Naive thymus-derived CD4-positive, alpha-beta T cell (primary cell): ENCODE results near the gene DNAI7. TPM values are rescaled to one million over a fixed set of nuclear protein-coding genes. Genes with fewer than 3 reads are reported as not detected.

Source experiments
- ATAC-seq: fragments of 150-1000 bp; cut with Tn5 transposase; 2 replicates; pipeline ENCODE4 v1.10.0; 2021; ENCODE audit warnings: mild to moderate bottlenecking, moderate library complexity
- CTCF ChIA-PET: fragments of 350-600 bp; sonication (Branson Sonifier 250); formaldehyde crosslinking; loops from one replicate; lab custom pipeline; 2021; ENCODE audit warnings: antibody characterized with exemption; lab: Charles Lee
- POLR2A ChIA-PET: fragments of 350-600 bp; sonication (Branson Sonifier 250); formaldehyde crosslinking; loops from one replicate; lab custom pipeline; 2021; ENCODE audit warnings: antibody characterized with exemption, inconsistent platforms; lab: Charles Lee
- DNase-seq, 9 donors: peaks; one replicate each; pipeline versions ENCODE4 v3.0.0 to v3.0.0-alpha.2; 2020 to 2022; ENCODE audit warnings: mixed read lengths in 1 of 9
- H3K27ac ChIP-seq: one replicate; pipeline ENCODE4 v1.7.0; 2013; ENCODE audit warnings: mild to moderate bottlenecking, low read depth, low read length, moderate library complexity
- H3K27me3 ChIP-seq, 2 donors: one replicate each; pipeline ENCODE4 v1.7.0; 2013; ENCODE audit warnings: low read length in 2 of 2, mild to moderate bottlenecking in 2 of 2, moderate library complexity in 2 of 2; ENCODE audit not compliant: control insufficient read depth in 2 of 2, insufficient read depth in 2 of 2
- H3K36me3 ChIP-seq, 3 experiments: 1 replicate in 2 of 3; 2 replicates in 1 of 3; pipeline ENCODE4 v1.7.0; 2013; ENCODE audit warnings: low read length in 3 of 3, mild to moderate bottlenecking in 3 of 3, moderate library complexity in 1 of 3; ENCODE audit not compliant: insufficient read depth in 3 of 3, control insufficient read depth in 2 of 3
- H3K4me1 ChIP-seq, 2 donors: one replicate each; pipeline ENCODE4 v1.7.0; 2013; ENCODE audit warnings: low read length in 2 of 2, mild to moderate bottlenecking in 2 of 2, moderate library complexity in 1 of 2; ENCODE audit not compliant: control insufficient read depth in 2 of 2, insufficient read depth in 2 of 2
- H3K4me3 ChIP-seq: 2 replicates; pipeline ENCODE4 v1.7.0; 2013; ENCODE audit warnings: mild to moderate bottlenecking, low read length
- H3K9me3 ChIP-seq, 3 experiments: 1 replicate in 2 of 3; 2 replicates in 1 of 3; pipeline ENCODE4 v1.7.0; 2013; ENCODE audit warnings: low read length in 3 of 3; ENCODE audit not compliant: control insufficient read depth in 2 of 3
- H3K27ac Mint-ChIP-seq, 9 donors: one replicate each; pipeline ENCODE4 v1.8.0; 2020 to 2022; ENCODE audit warnings: mixed read lengths in 9 of 9, mild to moderate bottlenecking in 8 of 9, moderate library complexity in 5 of 9, inconsistent platforms in 2 of 9
- H3K27me3 Mint-ChIP-seq, 5 donors: one replicate each; pipeline ENCODE4 v1.8.0; 2021 to 2022; ENCODE audit warnings: mixed read lengths in 5 of 5, mild to moderate bottlenecking in 1 of 5
- H3K36me3 Mint-ChIP-seq, 5 donors: one replicate each; pipeline ENCODE4 v1.8.0; 2020 to 2022; ENCODE audit warnings: mixed read lengths in 5 of 5, mild to moderate bottlenecking in 3 of 5, inconsistent platforms in 1 of 5
- H3K4me1 Mint-ChIP-seq, 7 donors: one replicate each; pipeline ENCODE4 v1.8.0; 2020 to 2022; ENCODE audit warnings: mixed read lengths in 7 of 7, mild to moderate bottlenecking in 3 of 7, inconsistent platforms in 1 of 7
- H3K4me3 Mint-ChIP-seq, 10 donors: one replicate each; pipeline ENCODE4 v1.8.0; 2020 to 2022; ENCODE audit warnings: mild to moderate bottlenecking in 10 of 10, mixed read lengths in 10 of 10, moderate library complexity in 6 of 10, inconsistent platforms in 2 of 10
- H3K9me3 Mint-ChIP-seq, 11 donors: one replicate each; pipeline ENCODE4 v1.8.0; 2020 to 2022; ENCODE audit warnings: mixed read lengths in 11 of 11, mild to moderate bottlenecking in 4 of 11, inconsistent platforms in 1 of 11, moderate library complexity in 1 of 11
- intact Hi-C, 2 donors: fragments of 100-400 bp; cut with micrococcal nuclease; formaldehyde crosslinking; loops; one replicate each; pipeline ENCODE4 v1.15.1; 2023
- polyA plus RNA-seq, 2 donors: library from polyadenylated mRNA; unstranded; fragments of 300-500 nt; fragmentation: Illumina TruSeq; gene quantifications; one replicate each; pipeline ENCODE4 v1.2.3, GENCODE V29; 2021
- total RNA-seq, 6 experiments: library from RNA in 5 of 6; stranded (reverse) in 5 of 6; gene quantifications; 1 replicate in 5 of 6; 2 replicates in 1 of 6; pipeline ENCODE4 v1.2.3 and lab custom pipeline; 2021 to 2026

Gene DNAI7
- total and polyA plus RNA-seq, 7 experiments from 2014 or later, result 0.34 to 0.72 (median 0.49) TPM; not detected in 2

GRCh38 chr12:25074954-25075353 lies 120.0 kb downstream of the DNAI7 start:
- Histone ChIP-seq H3K27ac (no peak overlapping the region), H3K36me3 (peaks cover 4 to 26% (median 5%) of the 10 kb centered on the region in 3 experiments), H3K4me3 (no peak overlapping the region), H3K27me3 (no peaks in the 10 kb centered on the region), H3K9me3 (no peaks in the 10 kb centered on the region), H3K4me1 (no peaks in the 10 kb centered on the region)
- H3K4me3 Mint-ChIP-seq, result no peak overlapping the region
- ChIA-PET POLR2A (no interaction called here), CTCF (no interaction called here)
- ATAC-seq (no peak), DNase-seq (no peak)
- H3K36me3 Mint-ChIP-seq, result peaks cover 27 to 66% (median 43%) of the 10 kb centered on the region in 5 donors
- peaks cover 0 to 2% (median 0%) of the 10 kb centered on the region in 11 donors for H3K9me3 Mint-ChIP-seq
- peaks cover 10 to 33% (median 17%) of the 10 kb centered on the region in 7 donors for H3K4me1 Mint-ChIP-seq
- H3K27ac Mint-ChIP-seq, result peak overlapping the region in 1 of 9 donors; percentile 6
- intact Hi-C loops, result no loop called here
- no peaks in the 10 kb centered on the region for H3K27me3 Mint-ChIP-seq

GRCh38 chr12:25074113-25074512 lies 120.8 kb downstream of the DNAI7 start:
- Histone ChIP-seq H3K9me3 (no peaks in the 10 kb centered on the region), H3K27ac (no peak overlapping the region), H3K36me3 (peaks cover 4 to 27% (median 5%) of the 10 kb centered on the region in 3 experiments), H3K4me3 (no peak overlapping the region), H3K27me3 (no peaks in the 10 kb centered on the region), H3K4me1 (no peaks in the 10 kb centered on the region)
- CTCF ChIA-PET, result no interaction called here
- Mint-ChIP-seq H3K36me3 (peaks cover 28 to 68% (median 43%) of the 10 kb centered on the region in 5 donors), H3K4me1 (peaks cover 15 to 34% (median 20%) of the 10 kb centered on the region in 7 donors), H3K4me3 (no peak overlapping the region), H3K27me3 (no peaks in the 10 kb centered on the region), H3K9me3 (peaks cover 0 to 2% (median 0%) of the 10 kb centered on the region in 11 donors), H3K27ac (peak overlapping the region in 3 of 9 donors; percentile 6 to 12 (median 7))
- POLR2A ChIA-PET, result interaction anchor here (0.6 kb wide), 1 partner anchor 111 kb away, joined by 3 read pairs; no protein-coding TSS in a partner anchor
- ATAC-seq (no peak), DNase-seq (no peak)
- intact Hi-C loops, result no loop called here

- H3K36me3 ChIP-seq, result peaks cover 4 to 36% (median 13%) of the 10 kb centered on the region in 3 experiments
- intact Hi-C loops, result no loop called here
- Mint-ChIP-seq H3K36me3 (peaks cover 28 to 75% (median 49%) of the 10 kb centered on the region in 5 donors), H3K4me1 (peaks cover 19 to 38% (median 23%) of the 10 kb centered on the region in 7 donors), H3K27ac (no peak overlapping the region), H3K27me3 (no peaks in the 10 kb centered on the region), H3K4me3 (no peak overlapping the region), H3K9me3 (peaks cover 0 to 2% (median 0%) of the 10 kb centered on the region in 11 donors)
- DNase-seq (no peak), ATAC-seq (no peak)
- CTCF ChIA-PET, result interaction anchor here (0.7 kb wide), 1 partner anchor 17 kb away, joined by 4 read pairs; no protein-coding TSS in a partner anchor
- POLR2A ChIA-PET, result interaction anchor here (2.9 kb wide), 1 partner anchor 21 kb away, joined by 12 read pairs; a partner anchor contains a TSS
- H3K4me1 ChIP-seq, result no peaks in the 10 kb centered on the region
- H3K4me3 ChIP-seq, result no peak overlapping the region
- no peaks in the 10 kb centered on the region for H3K27me3 ChIP-seq
- no peak overlapping the region for H3K27ac ChIP-seq
- H3K9me3 ChIP-seq, result no peaks in the 10 kb centered on the region
Observed at GRCh38 chr12:25072906-25073650, 121.9 kb downstream of the DNAI7 start.

GRCh38 chr12:25071366-25071765 lies 123.6 kb downstream of the DNAI7 start:
- ChIA-PET CTCF (no interaction called here), POLR2A (interaction anchor here (0.7 to 2.9 kb wide), 3 partner anchors 9 to 99 kb away, joined by 3 to 12 read pairs (median 6); a partner anchor contains a TSS)
- H3K36me3 ChIP-seq, result peaks cover 4 to 50% (median 14%) of the 10 kb centered on the region in 3 experiments
- intact Hi-C loops, result no loop called here
- ATAC-seq (no peak), DNase-seq (no peak)
- no peak overlapping the region for H3K4me3 Mint-ChIP-seq
- H3K36me3 Mint-ChIP-seq, result peaks cover 36 to 82% (median 60%) of the 10 kb centered on the region in 5 donors
- no peak overlapping the region for H3K27ac ChIP-seq
- no peaks in the 10 kb centered on the region for H3K4me1 ChIP-seq
- no peak overlapping the region for H3K27ac Mint-ChIP-seq
- H3K9me3 ChIP-seq, result no peaks in the 10 kb centered on the region
- no peak overlapping the region for H3K4me3 ChIP-seq
- H3K27me3 ChIP-seq, result no peaks in the 10 kb centered on the region
- H3K27me3 Mint-ChIP-seq, result no peaks in the 10 kb centered on the region
- H3K4me1 Mint-ChIP-seq, result peaks cover 22 to 38% (median 24%) of the 10 kb centered on the region in 7 donors
- peaks cover 0 to 2% (median 0%) of the 10 kb centered on the region in 11 donors for H3K9me3 Mint-ChIP-seq

- no peaks in the 10 kb centered on the region for H3K27me3 ChIP-seq
- H3K9me3 ChIP-seq, result no peaks in the 10 kb centered on the region
- intact Hi-C loops, result loop anchor here in 1 of 2 donors (1.0 kb wide), 1 partner anchor 17 kb away; a partner anchor contains a TSS
- Mint-ChIP-seq H3K27me3 (no peaks in the 10 kb centered on the region), H3K27ac (peak overlapping the region in 2 of 9 donors; percentile 45 to 56), H3K9me3 (peaks cover 0 to 2% (median 0%) of the 10 kb centered on the region in 11 donors), H3K4me1 (peaks cover 16 to 30% (median 20%) of the 10 kb centered on the region in 7 donors), H3K36me3 (peaks cover 37 to 84% (median 66%) of the 10 kb centered on the region in 5 donors), H3K4me3 (no peak overlapping the region)
- DNase-seq (no peak), ATAC-seq (no peak)
- ChIA-PET POLR2A (no interaction called here), CTCF (interaction anchor here (0.7 kb wide), 1 partner anchor 44 kb away, joined by 3 read pairs; no protein-coding TSS in a partner anchor)
- H3K4me3 ChIP-seq, result no peak overlapping the region
- H3K4me1 ChIP-seq, result no peaks in the 10 kb centered on the region
- H3K36me3 ChIP-seq, result peaks cover 4 to 68% (median 14%) of the 10 kb centered on the region in 3 experiments
- H3K27ac ChIP-seq, result no peak overlapping the region
Observed at GRCh38 chr12:25069224-25069623, 125.7 kb downstream of the DNAI7 start.

- H3K4me3 ChIP-seq, result no peak overlapping the region
- H3K27ac Mint-ChIP-seq, result peak overlapping the region in 1 of 9 donors; percentile 35
- CTCF ChIA-PET, result no interaction called here
Observed at GRCh38 chr12:25065035-25065434, 129.9 kb downstream of the DNAI7 start.

More at GRCh38 chr12:25065035-25065434, 129.9 kb downstream of the DNAI7 start:
- Mint-ChIP-seq H3K4me3 (no peak overlapping the region), H3K36me3 (peaks cover 20 to 69% (median 58%) of the 10 kb centered on the region in 5 donors), H3K9me3 (no peaks in the 10 kb centered on the region), H3K4me1 (peaks cover 12 to 42% (median 38%) of the 10 kb centered on the region in 7 donors), H3K27me3 (no peaks in the 10 kb centered on the region)
- H3K4me1 ChIP-seq, result no peaks in the 10 kb centered on the region
- no peaks in the 10 kb centered on the region for H3K27me3 ChIP-seq
- H3K27ac ChIP-seq, result no peak overlapping the region
- DNase-seq, result no peak
- peaks cover under 1 to 61% (median 10%) of the 10 kb centered on the region in 3 experiments for H3K36me3 ChIP-seq
- no peak for ATAC-seq
- POLR2A ChIA-PET, result no interaction called here
- intact Hi-C loops, result no loop called here
- H3K9me3 ChIP-seq, result no peaks in the 10 kb centered on the region
